NCI-H1105 treated with DMSO at 0.1 percent for 48 hours (cell line): ENCODE measurements around the gene TRIM37.

Experiments
- DNase-seq: peaks from one replicate; lab custom pipeline; 2025; lab: John Stamatoyannopoulos, UW

The TRIM37 gene

GRCh38 chr17:58936295-58936694 is 170.4 kb downstream of the TRIM37 start:
- no peak for DNase-seq

GRCh38 chr17:58932956-58933355 is 173.7 kb downstream of the TRIM37 start:
- DNase-seq: no peak
